DMS79 treated with DMSO at 0.1 percent for 48 hours (cell line): ENCODE results near the gene FNDC8.
"Not testable (repeated sequence)": the region's sequence is repeated elsewhere in the genome, so short reads cannot be mapped to it uniquely, and the experiment has no call there.

ENCODE experiments used
- DNase-seq: peaks from one replicate; lab custom pipeline; 2025; lab: John Stamatoyannopoulos, UW

The FNDC8 gene

DNA sequence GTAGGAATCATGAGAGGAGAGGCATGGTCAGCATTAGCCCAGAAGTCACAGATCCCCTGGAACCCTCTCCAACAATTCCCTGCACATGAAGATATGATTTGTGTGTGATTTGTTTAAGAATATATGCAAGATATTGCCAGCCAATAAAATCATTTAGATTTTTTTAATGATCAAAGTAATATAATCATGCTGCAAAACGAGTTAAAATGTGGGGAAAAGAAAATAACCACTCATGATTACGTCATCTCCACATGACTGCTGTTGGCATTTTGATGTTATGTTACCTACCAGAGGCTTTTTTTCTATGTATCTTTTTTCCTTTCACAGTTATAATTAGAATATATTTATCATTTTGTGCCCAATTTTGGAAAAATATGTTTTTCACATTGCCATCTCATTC, 50.4 kb downstream of the FNDC8 start:
- no peak for DNase-seq

- not testable (repeated sequence) for DNase-seq
These were observed 50.9 kb downstream of the FNDC8 start for GRCh38 chr17:35172321-35172720.

DNA sequence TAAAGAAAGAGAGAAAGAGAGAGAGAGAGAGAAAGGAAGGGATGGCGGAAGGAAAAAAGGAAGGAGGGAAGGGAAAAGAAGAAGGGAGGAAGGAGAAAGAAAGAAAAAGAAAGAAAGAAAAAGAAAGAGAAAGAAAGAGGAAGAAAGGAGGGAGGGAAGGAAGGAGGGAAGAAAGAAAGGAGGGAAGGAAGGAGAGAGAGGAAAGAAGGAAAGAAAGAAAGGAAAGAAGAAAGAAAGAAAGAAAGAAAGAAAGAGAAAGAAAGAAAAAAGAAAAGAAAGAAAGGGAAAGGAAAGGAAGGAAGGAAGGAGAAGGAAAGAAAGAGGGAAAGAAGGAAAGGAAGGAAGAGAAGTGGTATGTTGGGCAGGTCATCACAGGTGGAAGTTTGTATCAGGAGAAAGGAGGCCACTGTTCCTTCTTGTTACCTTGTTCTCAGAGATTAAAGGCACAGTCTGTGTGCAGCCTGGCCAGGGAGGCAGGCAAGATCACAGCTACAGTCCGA, 53.5 kb downstream of the FNDC8 start:
- no peak for DNase-seq

DNA sequence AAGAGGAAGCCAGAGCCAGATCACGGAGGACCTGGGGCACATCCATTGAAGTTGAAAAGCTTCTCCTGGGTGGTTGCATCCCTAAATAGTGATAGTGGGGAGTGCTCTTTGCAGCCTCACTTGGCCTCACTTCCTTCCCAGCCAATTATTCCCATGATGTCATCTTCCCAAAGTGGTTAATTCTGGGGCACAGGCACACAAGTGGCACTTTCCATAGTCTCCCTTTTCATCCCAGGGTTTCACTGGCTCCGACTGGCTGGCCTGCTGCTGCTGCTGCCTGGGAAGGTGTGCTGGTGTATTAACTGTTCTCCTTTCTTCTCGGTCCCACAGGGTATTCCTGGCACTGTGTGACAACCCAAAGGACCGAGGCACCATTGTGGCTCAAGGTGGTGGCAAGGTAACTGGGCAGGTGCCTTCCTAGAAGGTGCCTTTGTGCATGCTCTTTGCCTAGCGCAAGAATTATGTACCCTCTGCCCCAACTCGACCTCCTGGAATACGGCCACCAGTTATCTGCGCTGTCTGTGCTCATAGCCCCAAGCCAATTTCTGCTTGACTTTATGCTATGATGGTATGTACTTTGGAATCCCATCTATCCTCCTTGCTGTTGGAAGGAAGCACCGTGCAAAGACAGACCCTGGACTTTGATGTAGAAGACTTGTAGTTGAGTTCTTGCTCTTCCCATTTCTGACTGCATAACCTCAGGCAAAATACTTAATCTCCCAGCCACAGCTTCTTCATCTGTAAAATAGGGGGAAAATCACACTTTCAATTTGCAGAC, 54.4 kb downstream of the FNDC8 start:
- no peak for DNase-seq

- no peak for DNase-seq
These were observed 55.5 kb downstream of the FNDC8 start for GRCh38 chr17:35176897-35177296.

DNA sequence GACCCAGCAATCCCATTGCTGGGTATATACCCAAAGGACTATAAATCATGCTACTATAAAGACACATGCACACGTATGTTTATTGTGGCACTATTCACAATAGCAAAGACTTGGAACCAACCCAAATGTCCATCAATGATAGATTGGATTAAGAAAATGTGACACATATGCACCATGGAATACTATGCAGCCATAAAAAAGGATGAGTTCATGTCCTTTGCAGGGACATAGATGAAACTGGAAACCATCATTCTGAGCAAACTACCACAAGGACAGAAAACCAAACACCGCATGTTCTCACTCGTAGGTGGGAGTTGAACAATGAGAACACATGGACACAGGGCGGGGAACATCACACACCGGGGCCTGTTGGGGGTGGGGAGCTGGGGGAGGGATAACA, 58.0 kb downstream of the FNDC8 start:
- not testable (repeated sequence) for DNase-seq
